Fibroblast of lung (primary cell): ENCODE data around the gene TSPAN9. TPM values are rescaled to one million over a fixed set of nuclear protein-coding genes. Genes with fewer than 3 reads are reported as not detected.
A peak's percentile ranks its signal among the peaks of the same experiment; 100 is the strongest.

ENCODE experiments used
- DNase-seq, 2 donors: peaks; one replicate each; pipeline versions ENCODE4 v3.0.0 to v3.0.0-alpha.2; 2010; ENCODE audit warnings: low read depth in 2 of 2
- H2AFZ ChIP-seq: 2 replicates; pipeline ENCODE4 v1.5.1; 2012; ENCODE audit warnings: low read length, control low read depth, inconsistent platforms
- H3K27ac ChIP-seq: 2 replicates; pipeline ENCODE4 v1.5.1; 2011; ENCODE audit warnings: low read length, control low read depth; ENCODE audit not compliant: insufficient read depth
- H3K27me3 ChIP-seq: 2 replicates; pipeline ENCODE4 v1.5.1; 2011; ENCODE audit warnings: mild to moderate bottlenecking, low read length; ENCODE audit not compliant: control insufficient read depth, insufficient read depth
- H3K36me3 ChIP-seq: 2 replicates; pipeline ENCODE4 v1.5.1; 2011; ENCODE audit warnings: low read length; ENCODE audit not compliant: control insufficient read depth, insufficient read depth
- H3K4me1 ChIP-seq: 2 replicates; pipeline ENCODE4 v1.5.1; 2011; ENCODE audit warnings: low read length; ENCODE audit not compliant: control insufficient read depth, insufficient read depth; ENCODE audit errors: extremely low read depth
- H3K4me2 ChIP-seq: 2 replicates; pipeline ENCODE4 v1.5.1; 2011; ENCODE audit warnings: low read length, control low read depth; ENCODE audit not compliant: insufficient read depth; ENCODE audit errors: extremely low read depth
- H3K4me3 ChIP-seq, 4 experiments: fragments of 200-600 bp in 1 of 4; sonication (generic) in 1 of 4; replicated peaks in 1 of 4; 2 replicates each; pipeline ENCODE4 v1.5.1; 2011 to 2016; ENCODE audit warnings: low read length in 4 of 4, low read depth in 3 of 4, mild to moderate bottlenecking in 3 of 4, control low read depth in 2 of 4, inconsistent platforms in 1 of 4, mixed read lengths in 1 of 4; ENCODE audit not compliant: insufficient read depth in 1 of 4; ENCODE audit errors: control extremely low read depth in 1 of 4
- H3K79me2 ChIP-seq: 2 replicates; pipeline ENCODE4 v1.5.1; 2012; ENCODE audit warnings: mild to moderate bottlenecking, low read length, inconsistent platforms; ENCODE audit not compliant: control insufficient read depth, insufficient read depth
- H3K9ac ChIP-seq: 2 replicates; pipeline ENCODE4 v1.5.1; 2011; ENCODE audit warnings: mild to moderate bottlenecking, low read length, control low read depth; ENCODE audit not compliant: insufficient read depth
- H3K9me3 ChIP-seq: 2 replicates; pipeline ENCODE4 v1.5.1; 2012; ENCODE audit warnings: low read depth, low read length; ENCODE audit not compliant: control insufficient read depth, insufficient read depth
- H4K20me1 ChIP-seq: 2 replicates; pipeline ENCODE4 v1.5.1; 2011; ENCODE audit warnings: low read length; ENCODE audit not compliant: control insufficient read depth, insufficient read depth; ENCODE audit errors: extremely low read depth
- CTCF ChIP-seq, 2 donors: IDR thresholded peaks in 1 of 2; conservative IDR thresholded peaks in 1 of 2; 1 replicate in 1 of 2; 2 replicates in 1 of 2; pipeline ENCODE4 v1.5.1; 2011 to 2012; ENCODE audit warnings: low read length in 2 of 2, control low read depth in 1 of 2, inconsistent platforms in 1 of 2, low read depth in 1 of 2, mild to moderate bottlenecking in 1 of 2
- EZH2 ChIP-seq: IDR thresholded peaks from 2 replicates; pipeline ENCODE4 v1.5.1; 2012; ENCODE audit warnings: low read length, control low read depth, mild to moderate bottlenecking; ENCODE audit errors: missing control alignments
- polyA plus RNA-seq, 2 donors: library from polyadenylated mRNA; depleted of rRNA in 1 of 2; stranded (reverse) in 1 of 2; unstranded in 1 of 2; fragments of >200 nt; gene quantifications; 2 replicates each; pipeline ENCODE4 v1.2.1, GENCODE V29; 2011 to 2012; ENCODE audit warnings: missing spikeins in 1 of 2
- total RNA-seq: library from RNA; depleted of rRNA; stranded (reverse); fragments of >200 nt; gene quantifications from 2 replicates; pipeline ENCODE4 v1.2.1, GENCODE V29; 2014

Gene TSPAN9
- total and polyA plus RNA-seq, 2 donors (not counting 1 experiment from before 2014, with no cell fraction given): 31.1 to 35.2 TPM

- DNase-seq: no peak
- TF ChIP-seq CTCF (conservative IDR thresholded peaks at IDR 0.05 in 1 of 2, IDR thresholded peaks at IDR 0.05 in 1 of 2; ENCODE audit: low read depth in 1 of 2, low read length in 2 of 2) (peak in 1 of 2 donors; percentile 13), EZH2 (no peak)
- no peaks in the 10 kb centered on the region for H3K27me3 ChIP-seq
- no peaks in the 10 kb centered on the region for H4K20me1 ChIP-seq
- H3K4me2 ChIP-seq: no peak overlapping the region
- H3K9ac ChIP-seq: no peak overlapping the region
- H3K79me2 ChIP-seq: no peaks in the 10 kb centered on the region
- no peak overlapping the region for H2AFZ ChIP-seq
- H3K9me3 ChIP-seq: no peaks in the 10 kb centered on the region
- no peaks in the 10 kb centered on the region for H3K36me3 ChIP-seq
- no peak overlapping the region for H3K4me3 ChIP-seq
- no peak overlapping the region for H3K27ac ChIP-seq
- H3K4me1 ChIP-seq: no peaks in the 10 kb centered on the region
These were observed 130.7 kb downstream of the TSPAN9 start for GRCh38 chr12:3207858-3208257.

- H3K9ac ChIP-seq: no peak overlapping the region
- no peaks in the 10 kb centered on the region for H4K20me1 ChIP-seq
- H3K27me3 ChIP-seq: no peaks in the 10 kb centered on the region
- no peak overlapping the region for H2AFZ ChIP-seq
- no peak overlapping the region for H3K27ac ChIP-seq
- no peaks in the 10 kb centered on the region for H3K79me2 ChIP-seq
- TF ChIP-seq CTCF (conservative IDR thresholded peaks at IDR 0.05 in 1 of 2, IDR thresholded peaks at IDR 0.05 in 1 of 2; ENCODE audit: low read depth in 1 of 2, low read length in 2 of 2): no peak
- TF ChIP-seq EZH2: no peak
- no peak overlapping the region for H3K4me2 ChIP-seq
- H3K36me3 ChIP-seq: no peaks in the 10 kb centered on the region
- no peak overlapping the region for H3K4me3 ChIP-seq
- no peak for DNase-seq
- H3K4me1 ChIP-seq: peaks cover 5% of the 10 kb centered on the region
- no peaks in the 10 kb centered on the region for H3K9me3 ChIP-seq
These were observed 136.0 kb downstream of the TSPAN9 start for GRCh38 chr12:3213188-3213587.

- H3K27me3 ChIP-seq: no peaks in the 10 kb centered on the region
- no peaks in the 10 kb centered on the region for H3K79me2 ChIP-seq
- H2AFZ ChIP-seq: no peak overlapping the region
- H4K20me1 ChIP-seq: no peaks in the 10 kb centered on the region
- no peak for DNase-seq
- H3K9ac ChIP-seq: no peak overlapping the region
- no peak overlapping the region for H3K4me3 ChIP-seq
- no peaks in the 10 kb centered on the region for H3K36me3 ChIP-seq
- no peaks in the 10 kb centered on the region for H3K9me3 ChIP-seq
- no peak overlapping the region for H3K27ac ChIP-seq
- H3K4me2 ChIP-seq: no peak overlapping the region
- peaks cover 9% of the 10 kb centered on the region for H3K4me1 ChIP-seq
- TF ChIP-seq EZH2: no peak
- TF ChIP-seq CTCF (conservative IDR thresholded peaks at IDR 0.05 in 1 of 2, IDR thresholded peaks at IDR 0.05 in 1 of 2; ENCODE audit: low read depth in 1 of 2, low read length in 2 of 2): no peak
These were observed 136.6 kb downstream of the TSPAN9 start for GRCh38 chr12:3213768-3214167.
